SK-N-SH treated with all-trans-retinoic acid at 6 μM for 48 hours (cell line): Measurements from ENCODE around the gene UNG.

Source experiments
- ATAC-seq: fragments of 200-7000 bp; cut with Tn5 transposase; 3 replicates; pipeline ENCODE4 v1.9.1; 2020; ENCODE audit warnings: mild to moderate bottlenecking, moderate library complexity
- ARNTL ChIP-seq: fragments of 450-650 bp; formaldehyde crosslinking; IDR thresholded peaks from 2 replicates; pipeline ENCODE4 v1.5.0; 2020; ENCODE audit warnings: low read depth, mild to moderate bottlenecking, moderate library complexity, borderline replicate concordance
- BACH2 ChIP-seq: fragments of 250-450 bp; sonication (Bioruptor Pico); IDR thresholded peaks from 2 replicates; pipeline ENCODE4 v1.9.0; 2021; ENCODE audit warnings: mild to moderate bottlenecking, borderline replicate concordance
- CREB5 ChIP-seq: fragments of 250-450 bp; sonication (Bioruptor Pico); IDR thresholded peaks from 2 replicates; pipeline ENCODE4 v1.5.1; 2020; ENCODE audit warnings: low read depth, mild to moderate bottlenecking, moderate library complexity
- CSDC2 ChIP-seq: fragments of 250-450 bp; sonication (Bioruptor Pico); IDR thresholded peaks from 2 replicates; pipeline ENCODE4 v1.5.0; 2020; ENCODE audit warnings: mild to moderate bottlenecking, moderate library complexity
- CSRNP3 ChIP-seq: fragments of 250-450 bp; sonication (Bioruptor Pico); IDR thresholded peaks from 2 replicates; pipeline ENCODE4 v1.5.1; 2021; ENCODE audit warnings: mild to moderate bottlenecking, moderate library complexity
- ISL1 ChIP-seq: fragments of 250-450 bp; sonication (Bioruptor Pico); IDR thresholded peaks from 2 replicates; pipeline ENCODE4 v2.1.2; 2022; ENCODE audit warnings: mild to moderate bottlenecking, moderate library complexity
- OSR1 ChIP-seq: fragments of 250-450 bp; sonication (Bioruptor Pico); IDR thresholded peaks from 2 replicates; pipeline ENCODE4 v1.8.0; 2022; ENCODE audit warnings: moderate library complexity, mild to moderate bottlenecking, inconsistent platforms
- PATZ1 ChIP-seq: fragments of 250-450 bp; sonication (Bioruptor Pico); IDR thresholded peaks from 2 replicates; pipeline ENCODE4 v1.8.0; 2020; ENCODE audit warnings: mild to moderate bottlenecking, moderate library complexity, borderline replicate concordance
- PPARA ChIP-seq: fragments of 250-450 bp; sonication (Bioruptor Pico); IDR thresholded peaks from 2 replicates; pipeline ENCODE4 v1.5.0; 2020; ENCODE audit warnings: mild to moderate bottlenecking, borderline replicate concordance
- RARB ChIP-seq: fragments of 250-450 bp; sonication (Bioruptor Pico); IDR thresholded peaks from 2 replicates; pipeline ENCODE4 v1.8.0; 2021; ENCODE audit warnings: mild to moderate bottlenecking, moderate library complexity
- SNAI2 ChIP-seq: fragments of 250-450 bp; sonication (Bioruptor Pico); IDR thresholded peaks from 2 replicates; pipeline ENCODE4 v1.5.0; 2020; ENCODE audit warnings: mild to moderate bottlenecking, moderate library complexity
- TOX ChIP-seq: fragments of 250-450 bp; sonication (Bioruptor Pico); IDR thresholded peaks from 2 replicates; pipeline ENCODE4 v1.8.0; 2021; ENCODE audit warnings: mild to moderate bottlenecking, moderate library complexity, borderline replicate concordance
- TSHZ2 ChIP-seq: fragments of 250-450 bp; sonication (Bioruptor Pico); IDR thresholded peaks from 2 replicates; pipeline ENCODE4 v1.5.0; 2020; ENCODE audit warnings: mild to moderate bottlenecking, moderate library complexity
- ZFP3 ChIP-seq: fragments of 250-450 bp; sonication (Bioruptor Pico); IDR thresholded peaks from 2 replicates; pipeline ENCODE4 v1.5.0; 2020; ENCODE audit warnings: mild to moderate bottlenecking, moderate library complexity
- ZFP30 ChIP-seq: fragments of 450-650 bp; formaldehyde crosslinking; IDR thresholded peaks from 2 replicates; pipeline ENCODE4 v1.5.0; 2022; ENCODE audit warnings: mild to moderate bottlenecking, moderate library complexity
- ZNF565 ChIP-seq: fragments of 450-650 bp; formaldehyde crosslinking; conservative IDR thresholded peaks from 2 replicates; pipeline ENCODE4 v1.5.0; 2020; ENCODE audit warnings: low read depth, mild to moderate bottlenecking, moderate library complexity
- ZNF70 ChIP-seq: fragments of 450-650 bp; formaldehyde crosslinking; IDR thresholded peaks from 2 replicates; pipeline ENCODE4 v1.5.0; 2020; ENCODE audit warnings: mild to moderate bottlenecking, moderate library complexity
- ZNF8 ChIP-seq: fragments of 450-650 bp; formaldehyde crosslinking; IDR thresholded peaks from 2 replicates; pipeline ENCODE4 v1.5.0; 2020; ENCODE audit warnings: mild to moderate bottlenecking, moderate library complexity

UNG gene

GRCh38 chr12:109115758-109116610 lies 18.6 kb downstream of the UNG start, which contains the start of gene ACACB:
TSS of gene ACACB (plus strand) at chr12:109116587. CDS start at chr12:109139406, 22,819 bp downstream.
- TF ChIP-seq ISL1 (0 out of 2 replicates have a peak, but pooled peaks have one; percentile 12), ZNF70 (CRISPR knock-in tag) (no peak)
- TF ChIP-seq, all 23 proteins: peak for 1
- ATAC-seq = no peak

- ATAC-seq = no peak
- TF ChIP-seq ZFP30 (no peak), ISL1 (no peak), PATZ1 (CRISPR knock-in tag) (no peak), TSHZ2 (CRISPR knock-in tag) (no peak), PPARA (CRISPR knock-in tag) (no peak)
Measured at GRCh38 chr12:109116611-109116949, 19.2 kb downstream of the UNG start.

GRCh38 chr12:109120095-109120494 lies 22.7 kb downstream of the UNG start:
- TF ChIP-seq CSDC2 (CRISPR knock-in tag) = no peak
- TF ChIP-seq BACH2 (CRISPR knock-in tag) = no peak
- no peak for TF ChIP-seq ZNF8 (CRISPR knock-in tag)
- TF ChIP-seq RARB (CRISPR knock-in tag) = no peak
- TF ChIP-seq TSHZ2 (CRISPR knock-in tag) = no peak
- TF ChIP-seq ARNTL (CRISPR knock-in tag) = no peak
- TF ChIP-seq ZNF70 (CRISPR knock-in tag) = no peak
- TF ChIP-seq SNAI2 (CRISPR knock-in tag) = no peak
- no peak for TF ChIP-seq ZNF565 (CRISPR knock-in tag)
- TF ChIP-seq PATZ1 (CRISPR knock-in tag) = no peak
- no peak for TF ChIP-seq TOX (CRISPR knock-in tag)
- no peak for TF ChIP-seq CSRNP3 (CRISPR knock-in tag)
- no peak for TF ChIP-seq PPARA (CRISPR knock-in tag)
- no peak for ATAC-seq

- no peak for ATAC-seq
- TF ChIP-seq CSRNP3 (CRISPR knock-in tag) (no peak), ZNF565 (CRISPR knock-in tag) (no peak), ARNTL (CRISPR knock-in tag) (no peak), RARB (CRISPR knock-in tag) (no peak), ZFP3 (no peak), ZNF8 (CRISPR knock-in tag) (no peak), TOX (CRISPR knock-in tag) (no peak), CREB5 (CRISPR knock-in tag) (no peak), OSR1 (CRISPR knock-in tag) (no peak)
Measured at GRCh38 chr12:109120557-109120956, 23.2 kb downstream of the UNG start.
